HG02943 (cell line): ENCODE data around the gene SIRPB2.

Experiments
- ATAC-seq: cut with Tn5 transposase; IDR thresholded peaks from one replicate; pipeline ENCODE4 v1.9.1; 2021; ENCODE audit warnings: mild to moderate bottlenecking, low read depth, moderate library complexity; ENCODE audit not compliant: unreplicated experiment

Gene SIRPB2

GRCh38 chr20:1448081-1448620, 43.1 kb downstream of the SIRPB2 start:
- no peak for ATAC-seq

GRCh38 chr20:1446536-1446935, 44.7 kb downstream of the SIRPB2 start:
- no peak for ATAC-seq

GRCh38 chr20:1443085-1443484, 48.1 kb downstream of the SIRPB2 start:
- no peak for ATAC-seq

- ATAC-seq = no peak
These were observed 48.9 kb downstream of the SIRPB2 start for GRCh38 chr20:1442304-1442703.

- no peak for ATAC-seq
These were observed 50.1 kb downstream of the SIRPB2 start for GRCh38 chr20:1441133-1441532.

GRCh38 chr20:1440024-1440423, 51.2 kb downstream of the SIRPB2 start:
- no peak for ATAC-seq

GRCh38 chr20:1438361-1438760, 52.9 kb downstream of the SIRPB2 start:
- ATAC-seq = no peak

- ATAC-seq = no peak
These were observed 53.9 kb downstream of the SIRPB2 start for GRCh38 chr20:1437235-1437904.

- no peak for ATAC-seq
These were observed 55.0 kb downstream of the SIRPB2 start for GRCh38 chr20:1436263-1436662.

GRCh38 chr20:1435337-1435699, 55.9 kb downstream of the SIRPB2 start:
- no peak for ATAC-seq

- ATAC-seq = peak; percentile 91
These were observed 56.5 kb downstream of the SIRPB2 start for GRCh38 chr20:1434571-1435336.

GRCh38 chr20:1431158-1431557, 60.1 kb downstream of the SIRPB2 start:
- no peak for ATAC-seq

- no peak for ATAC-seq
These were observed 61.2 kb downstream of the SIRPB2 start for GRCh38 chr20:1430004-1430451.

GRCh38 chr20:1429143-1429728, 62.0 kb downstream of the SIRPB2 start:
- ATAC-seq = no peak

- no peak for ATAC-seq
These were observed 63.7 kb downstream of the SIRPB2 start for GRCh38 chr20:1427457-1428054.

GRCh38 chr20:1426231-1426849, 64.9 kb downstream of the SIRPB2 start:
- ATAC-seq = no peak
